Activated naive CD4-positive, alpha-beta T cell treated with anti-CD3 and anti-CD28 coated beads for 36 hours (primary cell): Measurements from ENCODE around the gene UGT2A3. TPM values are rescaled to one million over a fixed set of nuclear protein-coding genes. Genes with fewer than 3 reads are reported as not detected.
"Not testable (repeated sequence)": the region's sequence is repeated elsewhere in the genome, so short reads cannot be mapped to it uniquely, and the experiment has no call there.

Source experiments
- CTCF ChIA-PET: fragments of 350-600 bp; sonication (Branson Sonifier 250); formaldehyde crosslinking; loops from one replicate; lab custom pipeline; 2021; ENCODE audit warnings: antibody characterized with exemption; lab: Charles Lee
- DNase-seq: peaks from one replicate; pipeline ENCODE4 v3.0.0-alpha.2; 2020
- H3K27ac Mint-ChIP-seq: one replicate; pipeline ENCODE4 v1.8.0; 2021; ENCODE audit warnings: mild to moderate bottlenecking, mixed read lengths
- H3K27me3 Mint-ChIP-seq: one replicate; pipeline ENCODE4 v1.8.0; 2021; ENCODE audit warnings: low read depth, mixed read lengths
- H3K36me3 Mint-ChIP-seq: one replicate; pipeline ENCODE4 v1.8.0; 2021; ENCODE audit warnings: low read depth, mixed read lengths
- H3K4me1 Mint-ChIP-seq: one replicate; pipeline ENCODE4 v1.8.0; 2021; ENCODE audit warnings: low read depth, mixed read lengths
- H3K4me3 Mint-ChIP-seq: one replicate; pipeline ENCODE4 v1.8.0; 2021; ENCODE audit warnings: mild to moderate bottlenecking, moderate library complexity, mixed read lengths
- H3K9me3 Mint-ChIP-seq: one replicate; pipeline ENCODE4 v1.8.0; 2021; ENCODE audit warnings: mixed read lengths
- intact Hi-C: fragments of 100-400 bp; cut with micrococcal nuclease; formaldehyde crosslinking; loops from one replicate; pipeline ENCODE4 v1.15.1; 2023
- total RNA-seq, 2 experiments: library from RNA; stranded (reverse); gene quantifications; one replicate each; pipeline ENCODE4 v1.2.3, GENCODE V29; 2021

Gene UGT2A3
- total RNA-seq, result not detected

- H3K4me3 Mint-ChIP-seq, result no peak within 1 kb of the TSS
- no peaks in the 10 kb centered on the region for H3K27me3 Mint-ChIP-seq
- DNase-seq, result no peak
- no peaks in the 10 kb centered on the region for H3K4me1 Mint-ChIP-seq
- H3K27ac Mint-ChIP-seq, result no peak within 1 kb of the TSS
- no peaks in the 10 kb centered on the region for H3K9me3 Mint-ChIP-seq
- H3K36me3 Mint-ChIP-seq, result no peaks in the 10 kb centered on the region
- intact Hi-C loops, result no loop called here
- CTCF ChIA-PET, result no interaction called here
Observed at GRCh38 chr4:68951078-68951805, at the start of gene UGT2A3. Gene UGT2A3, minus strand, starts transcription at chr4:68951804. Its CDS starts 44 bp downstream, at chr4:68951760.

- Mint-ChIP-seq H3K9me3 (peaks cover 4% of the 10 kb centered on the region), H3K4me3 (no peak overlapping the region), H3K4me1 (no peaks in the 10 kb centered on the region), H3K27ac (no peak overlapping the region), H3K27me3 (no peaks in the 10 kb centered on the region), H3K36me3 (no peaks in the 10 kb centered on the region)
- intact Hi-C loops, result no loop called here
- CTCF ChIA-PET, result no interaction called here
- no peak for DNase-seq
Observed at GRCh38 chr4:68997040-68997439, 45.4 kb upstream of the UGT2A3 start.

DNA sequence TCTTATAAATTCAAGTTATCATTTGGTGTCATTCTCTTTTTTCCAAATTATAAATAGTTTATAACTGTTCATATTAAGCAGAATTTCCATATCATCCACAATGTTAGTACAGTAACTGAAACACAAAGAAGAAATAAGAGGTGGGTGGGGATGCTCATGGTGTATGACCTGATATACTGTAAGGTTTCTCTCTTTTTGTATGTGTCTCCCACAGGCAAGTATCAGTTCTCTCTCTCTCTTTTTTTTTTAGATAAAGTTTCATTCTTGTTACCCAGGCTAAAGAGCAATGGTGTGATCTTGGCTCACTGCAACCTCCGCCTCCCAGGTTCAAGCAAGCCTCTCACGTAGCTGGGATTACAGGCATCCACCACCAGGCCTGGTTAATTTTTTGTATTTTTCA lies 43.7 kb upstream of the UGT2A3 start:
- no peak for DNase-seq
- Mint-ChIP-seq H3K9me3 (peaks cover 7% of the 10 kb centered on the region), H3K4me3 (no peak overlapping the region), H3K36me3 (no peaks in the 10 kb centered on the region), H3K27me3 (no peaks in the 10 kb centered on the region), H3K27ac (no peak overlapping the region), H3K4me1 (no peaks in the 10 kb centered on the region)
- intact Hi-C loops, result no loop called here
- CTCF ChIA-PET, result no interaction called here

DNA sequence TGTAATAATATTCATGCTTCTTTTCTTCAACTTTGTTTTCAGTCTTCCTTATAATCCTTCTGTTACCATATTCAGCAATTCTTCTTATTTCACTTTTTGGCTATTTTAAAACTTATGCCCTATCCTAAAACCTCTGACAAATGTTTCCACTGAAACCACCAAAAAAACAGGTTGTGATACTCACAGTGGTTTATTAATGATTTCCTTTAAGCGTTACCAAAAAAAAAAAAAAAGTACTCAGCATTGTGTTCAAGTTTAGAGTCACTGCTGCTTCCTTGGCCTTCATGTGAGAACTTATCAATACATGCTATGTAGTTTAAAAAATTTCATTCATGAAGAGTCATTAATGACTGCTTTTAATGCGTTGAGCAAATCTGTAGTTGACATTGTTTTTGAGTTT lies 35.4 kb upstream of the UGT2A3 start:
- no peaks in the 10 kb centered on the region for H3K4me1 Mint-ChIP-seq
- CTCF ChIA-PET, result no interaction called here
- H3K27ac Mint-ChIP-seq, result no peak overlapping the region
- intact Hi-C loops, result no loop called here
- no peaks in the 10 kb centered on the region for H3K36me3 Mint-ChIP-seq
- peaks cover 7% of the 10 kb centered on the region for H3K9me3 Mint-ChIP-seq
- no peak for DNase-seq
- no peaks in the 10 kb centered on the region for H3K27me3 Mint-ChIP-seq
- no peak overlapping the region for H3K4me3 Mint-ChIP-seq

- Mint-ChIP-seq H3K36me3 (no peaks in the 10 kb centered on the region), H3K4me1 (no peaks in the 10 kb centered on the region), H3K27ac (no peak overlapping the region), H3K9me3 (peaks cover 4% of the 10 kb centered on the region), H3K4me3 (no peak overlapping the region), H3K27me3 (no peaks in the 10 kb centered on the region)
- CTCF ChIA-PET, result interaction anchor here (0.6 kb wide), 1 partner anchor 154 kb away, joined by 3 read pairs; no protein-coding TSS in a partner anchor
- intact Hi-C loops, result no loop called here
- no peak for DNase-seq
Observed at GRCh38 chr4:68985442-68985841, 33.8 kb upstream of the UGT2A3 start.

GRCh38 chr4:68984947-68985346 lies 33.3 kb upstream of the UGT2A3 start:
- Mint-ChIP-seq H3K36me3 (no peaks in the 10 kb centered on the region), H3K4me1 (no peaks in the 10 kb centered on the region), H3K27ac (no peak overlapping the region), H3K4me3 (no peak overlapping the region), H3K27me3 (no peaks in the 10 kb centered on the region), H3K9me3 (peaks cover 4% of the 10 kb centered on the region)
- intact Hi-C loops, result no loop called here
- no peak for DNase-seq
- CTCF ChIA-PET, result no interaction called here

GRCh38 chr4:68963374-68963773 lies 11.8 kb upstream of the UGT2A3 start:
- no peaks in the 10 kb centered on the region for H3K27me3 Mint-ChIP-seq
- no peak for DNase-seq
- no peaks in the 10 kb centered on the region for H3K9me3 Mint-ChIP-seq
- CTCF ChIA-PET, result no interaction called here
- H3K27ac Mint-ChIP-seq, result no peak overlapping the region
- H3K4me3 Mint-ChIP-seq, result no peak overlapping the region
- intact Hi-C loops, result no loop called here
- H3K4me1 Mint-ChIP-seq, result no peaks in the 10 kb centered on the region
- H3K36me3 Mint-ChIP-seq, result no peaks in the 10 kb centered on the region

DNA sequence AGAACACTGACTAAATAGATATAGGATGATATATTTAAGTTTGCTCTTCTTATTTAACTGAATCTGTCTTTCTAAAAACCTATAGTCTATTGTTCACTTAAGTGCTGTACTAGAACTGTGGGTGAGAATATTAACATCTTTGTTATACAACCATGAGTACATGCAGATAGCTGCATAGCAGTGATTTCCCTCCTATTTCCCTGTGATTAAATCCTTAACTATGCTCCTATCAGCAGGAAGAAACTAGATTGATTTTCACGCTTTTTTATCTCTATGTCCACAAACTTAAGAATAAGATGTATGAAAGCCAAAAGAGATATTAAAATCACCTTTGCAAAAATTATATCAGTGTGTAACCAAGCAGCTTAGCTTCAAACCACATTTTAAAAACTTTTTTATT lies 11.3 kb upstream of the UGT2A3 start:
- no peak for DNase-seq
- H3K4me1 Mint-ChIP-seq, result no peaks in the 10 kb centered on the region
- intact Hi-C loops, result no loop called here
- H3K36me3 Mint-ChIP-seq, result no peaks in the 10 kb centered on the region
- H3K9me3 Mint-ChIP-seq, result no peaks in the 10 kb centered on the region
- no peaks in the 10 kb centered on the region for H3K27me3 Mint-ChIP-seq
- CTCF ChIA-PET, result no interaction called here
- no peak overlapping the region for H3K27ac Mint-ChIP-seq
- no peak overlapping the region for H3K4me3 Mint-ChIP-seq

GRCh38 chr4:68960294-68961163 lies 8.9 kb upstream of the UGT2A3 start:
- no peaks in the 10 kb centered on the region for H3K27me3 Mint-ChIP-seq
- no peaks in the 10 kb centered on the region for H3K9me3 Mint-ChIP-seq
- no peak overlapping the region for H3K4me3 Mint-ChIP-seq
- H3K36me3 Mint-ChIP-seq, result no peaks in the 10 kb centered on the region
- no peaks in the 10 kb centered on the region for H3K4me1 Mint-ChIP-seq
- H3K27ac Mint-ChIP-seq, result no peak overlapping the region
- intact Hi-C loops, result no loop called here
- no peak for DNase-seq
- CTCF ChIA-PET, result interaction anchor here (0.6 kb wide), 2 partner anchors 255 to 620 kb away, joined by 3 read pairs; no protein-coding TSS in a partner anchor

DNA sequence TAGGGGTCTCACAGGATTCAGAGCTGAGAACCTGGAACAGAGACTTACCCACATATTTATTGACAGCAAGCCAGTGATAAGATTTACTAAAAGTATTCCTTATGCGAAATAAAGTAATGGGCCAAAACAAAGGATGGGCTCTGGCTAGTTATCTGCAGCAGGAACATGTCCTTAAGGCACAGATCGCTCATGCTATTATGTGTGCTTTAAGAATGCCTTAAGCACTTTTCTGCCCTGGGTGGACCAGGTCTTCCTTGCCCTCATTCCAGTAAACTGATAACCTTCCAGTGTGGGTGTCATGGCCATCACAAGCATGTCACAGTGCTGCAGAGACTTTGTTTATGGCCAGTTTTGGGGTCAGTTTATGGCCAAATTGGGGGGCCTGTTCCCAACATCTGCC lies 7.5 kb upstream of the UGT2A3 start:
- intact Hi-C loops, H3K27me3 Mint-ChIP-seq, H3K4me1 Mint-ChIP-seq, H3K4me3 Mint-ChIP-seq, H3K9me3 Mint-ChIP-seq, H3K36me3 Mint-ChIP-seq, CTCF ChIA-PET, H3K27ac Mint-ChIP-seq, DNase-seq: not testable (repeated sequence)

DNA sequence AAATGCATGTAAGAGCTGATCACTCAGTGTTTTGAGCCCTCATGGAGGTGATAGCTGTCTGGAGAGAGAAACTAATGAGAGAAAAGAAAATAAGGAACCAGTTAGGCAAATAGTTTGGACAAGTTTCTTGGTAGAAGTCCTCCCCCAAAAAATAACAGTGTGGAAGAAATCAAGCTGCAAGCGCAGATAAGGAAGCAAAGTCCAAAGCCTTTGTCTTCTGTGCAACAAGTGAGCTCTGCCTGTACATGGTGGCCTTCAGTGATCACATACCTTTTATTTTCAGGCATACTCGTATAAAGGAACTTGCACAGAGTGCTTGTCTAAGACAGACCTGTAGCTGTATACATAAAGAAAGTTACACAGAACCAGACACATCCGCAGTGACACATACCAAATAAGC lies 2.5 kb upstream of the UGT2A3 start:
- no peak overlapping the region for H3K4me3 Mint-ChIP-seq
- intact Hi-C loops, result no loop called here
- DNase-seq, result no peak
- no peak overlapping the region for H3K27ac Mint-ChIP-seq
- CTCF ChIA-PET, result interaction anchor here (0.6 kb wide), 1 partner anchor 48 kb away, joined by 3 read pairs; no protein-coding TSS in a partner anchor
- H3K9me3 Mint-ChIP-seq, result no peaks in the 10 kb centered on the region
- no peaks in the 10 kb centered on the region for H3K36me3 Mint-ChIP-seq
- H3K4me1 Mint-ChIP-seq, result no peaks in the 10 kb centered on the region
- H3K27me3 Mint-ChIP-seq, result no peaks in the 10 kb centered on the region

DNA sequence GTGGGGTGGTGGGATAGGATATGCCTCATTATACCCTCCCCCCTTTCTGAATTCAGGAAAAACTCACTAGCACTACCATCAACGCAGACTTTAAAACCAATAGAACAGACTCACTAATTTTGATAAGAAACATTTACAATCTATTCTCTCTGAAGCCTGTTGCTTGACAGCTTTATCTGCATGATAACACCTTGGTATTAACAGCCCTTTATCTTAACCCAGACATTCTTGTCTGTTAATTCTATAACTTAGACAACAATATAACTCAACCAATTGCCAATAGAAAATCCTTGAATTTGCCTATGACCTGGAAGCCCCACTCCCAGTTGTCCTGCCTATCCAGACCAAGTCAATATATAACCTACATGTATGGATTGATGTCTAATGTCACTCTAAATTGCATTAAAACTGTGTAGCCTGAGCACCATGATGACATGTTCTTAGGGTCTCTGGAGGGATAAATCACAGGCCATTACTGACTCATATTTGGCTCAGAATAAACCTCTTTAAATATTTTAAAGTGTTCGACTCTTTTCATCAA lies 1.5 kb upstream of the UGT2A3 start:
- CTCF ChIA-PET, result no interaction called here
- H3K36me3 Mint-ChIP-seq, result no peaks in the 10 kb centered on the region
- no peaks in the 10 kb centered on the region for H3K4me1 Mint-ChIP-seq
- H3K27ac Mint-ChIP-seq, result no peak overlapping the region
- H3K27me3 Mint-ChIP-seq, result no peaks in the 10 kb centered on the region
- no peaks in the 10 kb centered on the region for H3K9me3 Mint-ChIP-seq
- no peak for DNase-seq
- H3K4me3 Mint-ChIP-seq, result no peak overlapping the region
- intact Hi-C loops, result no loop called here
